ENCODE measurements around the gene MRPS9.

MRPS9 gene

DNA sequence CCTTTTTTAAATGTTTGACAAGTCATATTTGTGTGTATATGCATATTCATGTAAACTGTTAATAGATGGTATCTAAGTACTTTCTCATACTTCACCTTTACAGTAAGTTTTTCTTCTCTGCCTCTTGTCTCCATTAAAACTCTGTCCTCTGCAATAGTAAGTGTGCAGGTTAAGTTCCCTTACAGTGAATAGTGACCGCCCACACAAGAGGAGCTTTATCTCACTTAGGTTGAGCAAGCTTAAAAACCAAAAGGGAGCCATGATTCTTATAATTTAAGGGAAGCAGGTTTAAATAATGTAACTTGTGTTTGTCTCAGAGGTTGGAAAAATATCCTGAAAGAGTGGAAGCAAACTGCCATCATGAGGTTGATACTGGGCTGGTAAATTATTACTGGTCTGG is 61.3 kb downstream of the MRPS9 start:
- TF ChIP-seq, protein P1, sequence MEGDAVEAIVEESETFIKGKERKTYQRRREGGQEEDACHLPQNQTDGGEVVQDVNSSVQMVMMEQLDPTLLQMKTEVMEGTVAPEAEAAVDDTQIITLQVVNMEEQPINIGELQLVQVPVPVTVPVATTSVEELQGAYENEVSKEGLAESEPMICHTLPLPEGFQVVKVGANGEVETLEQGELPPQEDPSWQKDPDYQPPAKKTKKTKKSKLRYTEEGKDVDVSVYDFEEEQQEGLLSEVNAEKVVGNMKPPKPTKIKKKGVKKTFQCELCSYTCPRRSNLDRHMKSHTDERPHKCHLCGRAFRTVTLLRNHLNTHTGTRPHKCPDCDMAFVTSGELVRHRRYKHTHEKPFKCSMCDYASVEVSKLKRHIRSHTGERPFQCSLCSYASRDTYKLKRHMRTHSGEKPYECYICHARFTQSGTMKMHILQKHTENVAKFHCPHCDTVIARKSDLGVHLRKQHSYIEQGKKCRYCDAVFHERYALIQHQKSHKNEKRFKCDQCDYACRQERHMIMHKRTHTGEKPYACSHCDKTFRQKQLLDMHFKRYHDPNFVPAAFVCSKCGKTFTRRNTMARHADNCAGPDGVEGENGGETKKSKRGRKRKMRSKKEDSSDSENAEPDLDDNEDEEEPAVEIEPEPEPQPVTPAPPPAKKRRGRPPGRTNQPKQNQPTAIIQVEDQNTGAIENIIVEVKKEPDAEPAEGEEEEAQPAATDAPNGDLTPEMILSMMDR (IDR thresholded peaks at IDR 0.05; ENCODE audit: low read depth, low read length), result no peak
- H3K4me1 ChIP-seq, result no peaks in the 10 kb centered on the region
- DNase-seq, result no peak
- no peaks in the 10 kb centered on the region for H3K27me3 ChIP-seq
- H3K4me3 ChIP-seq (ENCODE audit: low read depth, low read length), result no peak overlapping the region
- no peaks in the 10 kb centered on the region for H3K9me3 ChIP-seq
- peaks cover 2% of the 10 kb centered on the region for H3K36me3 ChIP-seq

DNA sequence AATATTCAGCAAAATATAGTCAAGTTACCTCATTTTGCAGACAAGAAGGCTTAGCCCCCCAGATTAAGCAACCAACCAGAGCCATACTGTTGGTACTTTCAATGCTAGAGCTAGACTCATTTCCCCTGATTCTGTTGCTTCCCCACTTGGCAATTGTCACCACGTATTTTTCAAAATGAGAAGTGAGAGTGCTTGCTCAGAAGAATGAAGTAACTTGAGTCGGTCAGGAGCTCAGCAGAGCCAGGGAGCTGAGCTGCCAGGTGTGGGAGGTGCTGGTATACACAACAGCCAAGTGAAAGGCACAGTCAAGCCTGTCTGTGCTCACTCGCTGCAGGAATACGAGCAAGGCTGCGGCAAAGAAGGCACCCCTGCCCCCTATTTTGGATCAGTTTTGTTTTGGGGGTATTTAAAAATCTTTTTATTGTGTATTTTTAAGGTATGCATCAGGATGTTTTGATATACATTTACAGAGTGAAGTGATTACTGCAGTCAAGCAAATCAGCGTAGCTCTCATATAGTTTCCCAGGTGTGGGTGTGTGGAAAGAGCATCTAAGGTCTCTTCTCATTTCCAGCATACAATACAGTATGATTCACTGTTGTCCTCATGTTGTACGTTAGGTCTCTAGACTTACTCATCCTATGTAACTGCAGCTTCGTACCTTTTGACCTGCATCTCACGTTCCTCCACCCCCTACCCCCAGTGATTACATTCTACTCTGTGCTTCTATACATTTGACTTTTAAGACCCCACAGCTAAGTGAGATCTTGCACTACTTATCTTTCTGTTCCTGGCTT is 62.4 kb downstream of the MRPS9 start:
- DNase-seq, result no peak
- H3K9me3 ChIP-seq, result no peaks in the 10 kb centered on the region
- TF ChIP-seq, protein P1 (IDR thresholded peaks at IDR 0.05; ENCODE audit: low read depth, low read length), result no peak
- H3K4me3 ChIP-seq (ENCODE audit: low read depth, low read length), result no peak overlapping the region
- peaks cover 2% of the 10 kb centered on the region for H3K36me3 ChIP-seq
- no peaks in the 10 kb centered on the region for H3K27me3 ChIP-seq
- no peaks in the 10 kb centered on the region for H3K4me1 ChIP-seq

DNA sequence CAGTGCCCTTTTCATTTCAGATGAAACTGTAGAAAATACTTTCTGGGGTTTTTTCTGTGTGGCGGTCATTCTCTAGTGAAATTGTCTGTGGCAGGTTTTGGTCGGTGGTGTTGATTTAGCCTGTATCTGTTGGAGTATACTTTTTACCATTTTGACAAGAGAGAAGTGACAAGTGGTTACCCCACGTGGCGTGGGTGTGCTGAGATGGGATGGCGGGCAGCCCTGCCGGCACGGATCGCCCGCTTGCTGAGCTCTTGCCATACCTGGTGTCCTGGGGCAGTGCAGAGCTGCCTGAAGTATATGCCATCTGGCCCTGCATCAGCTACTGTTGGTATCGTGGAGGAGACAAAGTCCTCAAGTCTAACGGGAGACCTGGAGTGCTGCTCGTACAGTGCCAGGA is 64.1 kb downstream of the MRPS9 start:
- Histone ChIP-seq H3K9me3 (no peaks in the 10 kb centered on the region), H3K36me3 (peaks cover 2% of the 10 kb centered on the region), H3K4me3 (ENCODE audit: low read depth, low read length) (no peak overlapping the region), H3K4me1 (no peaks in the 10 kb centered on the region), H3K27me3 (no peaks in the 10 kb centered on the region)
- TF ChIP-seq, protein P1 (IDR thresholded peaks at IDR 0.05; ENCODE audit: low read depth, low read length), result no peak
- no peak for DNase-seq

DNA sequence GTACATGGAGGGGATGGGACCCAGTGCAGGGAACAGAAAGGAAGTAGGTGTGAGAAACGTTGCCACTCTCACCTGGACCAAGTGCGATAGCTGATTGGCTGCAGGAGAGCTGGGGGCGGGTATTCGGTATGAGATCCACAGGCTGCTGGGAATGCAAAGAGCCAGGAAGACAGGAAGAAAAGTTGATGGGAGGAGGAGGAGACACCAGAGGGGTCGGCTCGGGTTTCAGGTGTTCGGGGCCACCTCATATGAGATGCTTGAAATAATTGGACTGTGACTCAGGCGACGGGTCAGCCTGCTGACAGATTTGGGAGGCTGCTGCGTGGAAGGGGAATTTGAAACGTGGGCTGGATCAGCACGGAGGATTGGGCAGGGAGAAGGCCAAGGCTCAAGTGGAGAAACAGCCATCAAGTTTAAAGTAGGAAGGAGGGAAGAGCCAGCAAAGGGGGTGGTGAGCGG is 65.1 kb downstream of the MRPS9 start:
- H3K9me3 ChIP-seq, result no peaks in the 10 kb centered on the region
- TF ChIP-seq, protein P1 (IDR thresholded peaks at IDR 0.05; ENCODE audit: low read depth, low read length), result no peak
- H3K4me1 ChIP-seq, result no peaks in the 10 kb centered on the region
- H3K27me3 ChIP-seq, result no peaks in the 10 kb centered on the region
- no peak for DNase-seq
- peaks cover 2% of the 10 kb centered on the region; the same call in 1 of the 2 replicates for H3K36me3 ChIP-seq
- no peak overlapping the region for H3K4me3 ChIP-seq (ENCODE audit: low read depth, low read length)

DNA sequence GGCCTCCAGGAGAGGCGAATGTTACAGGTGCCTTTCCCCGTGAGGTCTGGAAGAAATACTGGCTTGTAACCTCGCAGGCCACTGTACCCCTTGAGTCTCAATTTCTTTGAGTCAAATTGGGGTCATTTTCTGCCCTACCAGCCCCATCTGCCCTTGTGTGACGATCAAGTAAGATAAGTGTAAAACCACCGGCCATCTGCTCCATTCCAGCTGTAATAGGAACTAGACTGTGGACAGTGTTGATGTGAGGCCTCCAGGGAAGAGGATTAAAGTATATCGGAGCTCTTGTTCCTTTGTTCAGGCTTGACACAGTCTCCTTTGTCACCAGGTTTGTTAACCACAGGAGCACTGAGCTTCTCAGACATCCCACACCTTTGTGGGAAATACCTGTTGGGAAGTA is 65.6 kb downstream of the MRPS9 start:
- DNase-seq, result no peak
- Histone ChIP-seq H3K27me3 (no peaks in the 10 kb centered on the region), H3K4me1 (no peaks in the 10 kb centered on the region), H3K4me3 (ENCODE audit: low read depth, low read length) (no peak overlapping the region), H3K36me3 (peaks cover 2% of the 10 kb centered on the region; the same call in 1 of the 2 replicates), H3K9me3 (no peaks in the 10 kb centered on the region)
- TF ChIP-seq, protein P1 (IDR thresholded peaks at IDR 0.05; ENCODE audit: low read depth, low read length), result no peak

DNA sequence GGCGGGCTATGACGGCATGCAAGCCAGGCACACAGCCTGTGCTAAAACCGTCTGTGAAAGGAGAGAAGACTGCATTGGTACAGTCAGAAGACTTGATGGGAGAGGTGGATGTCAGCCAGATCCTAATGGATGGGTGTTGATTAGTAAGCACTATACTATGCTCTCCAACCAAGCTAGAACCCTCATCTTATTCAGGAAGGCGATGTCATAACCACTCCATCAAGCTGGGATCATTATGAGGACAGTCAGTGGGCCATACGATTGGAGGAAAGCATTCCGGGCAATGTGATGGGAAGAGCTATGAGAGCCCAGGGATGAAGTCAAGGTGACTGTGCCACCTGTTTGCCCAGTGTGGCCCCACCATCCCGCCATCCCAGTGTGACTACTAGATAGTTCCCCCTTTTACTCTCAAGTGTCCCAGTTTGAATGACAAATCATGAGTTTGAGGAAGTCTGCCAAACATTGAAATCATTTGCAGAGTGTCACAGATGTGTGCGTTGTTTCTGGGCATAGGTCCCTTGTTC is 66.4 kb downstream of the MRPS9 start:
- no peak for DNase-seq
- Histone ChIP-seq H3K4me3 (ENCODE audit: low read depth, low read length) (no peak overlapping the region), H3K9me3 (no peaks in the 10 kb centered on the region), H3K36me3 (peaks cover 2% of the 10 kb centered on the region; the same call in 1 of the 2 replicates), H3K4me1 (no peaks in the 10 kb centered on the region), H3K27me3 (no peaks in the 10 kb centered on the region)
- TF ChIP-seq, protein P1 (IDR thresholded peaks at IDR 0.05; ENCODE audit: low read depth, low read length), result no peak
